Measurements from ENCODE around the gene CLEC2D. TPM values are rescaled to one million over a fixed set of nuclear protein-coding genes. Genes with fewer than 3 reads are reported as not detected.
"Not testable (repeated sequence)": the region's sequence is repeated elsewhere in the genome, so short reads cannot be mapped to it uniquely, and the experiment has no call there.

Gene CLEC2D
- total RNA-seq, 1 donor from 2014 or later, result 18.7 TPM

DNA sequence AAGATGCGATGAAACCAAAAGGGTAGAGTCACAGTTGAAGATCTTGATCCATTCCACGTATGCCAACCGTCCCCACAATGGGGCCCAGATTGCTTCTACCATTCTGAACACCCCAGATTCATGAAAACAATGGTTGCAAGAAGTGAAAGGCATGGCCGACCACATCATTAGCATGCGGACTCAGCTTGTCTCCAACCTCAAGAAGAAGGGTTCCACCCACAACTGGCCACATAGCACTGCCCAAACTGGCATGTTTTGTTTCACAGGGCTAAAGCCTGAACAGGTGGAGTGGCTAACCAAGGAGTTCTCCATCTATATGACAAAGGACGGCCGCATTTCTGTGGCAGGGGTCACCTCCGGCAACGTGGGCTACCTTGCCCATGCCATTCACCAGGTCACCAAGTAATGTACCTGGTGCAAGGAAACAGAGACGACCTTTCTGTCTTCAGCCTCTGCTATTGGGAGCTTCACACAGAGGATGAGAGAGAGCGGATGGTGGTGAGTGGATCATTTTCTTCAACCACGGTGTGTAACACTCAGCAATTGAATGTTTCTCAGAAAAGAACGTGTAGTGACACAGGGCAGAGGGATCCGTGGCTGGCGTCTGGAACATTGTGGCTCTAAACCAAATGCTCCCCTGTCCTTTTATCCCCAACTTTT, 26.8 kb upstream of the CLEC2D start:
- no peaks in the 10 kb centered on the region for H3K36me3 Mint-ChIP-seq
- peaks cover 6% of the 10 kb centered on the region for H3K9me3 Mint-ChIP-seq
- Histone ChIP-seq H3K4me1 (no peaks in the 10 kb centered on the region), H3F3A (ENCODE audit: low read depth) (peaks cover 10% of the 10 kb centered on the region), H2AFZ (replicated peaks) (no peak overlapping the region), H3K27ac (no peak overlapping the region), H3K4me2 (no peak overlapping the region), H4K20me1 (ENCODE audit: low read depth) (no peaks in the 10 kb centered on the region), H3K4me3 (no peak overlapping the region), H3K27me3 (no peaks in the 10 kb centered on the region), H3K9me3 (ENCODE audit: low read depth) (no peaks in the 10 kb centered on the region), H3K9ac (no peak overlapping the region), H3K36me3 (no peaks in the 10 kb centered on the region), H3K79me2 (ENCODE audit: low read depth) (no peaks in the 10 kb centered on the region)
- TF ChIP-seq EZH2phosphoT487 (IDR thresholded peaks at IDR 0.05) (no peak), EZH2 (IDR thresholded peaks at IDR 0.05) (no peak)
- TF ChIP-seq, protein P1, sequence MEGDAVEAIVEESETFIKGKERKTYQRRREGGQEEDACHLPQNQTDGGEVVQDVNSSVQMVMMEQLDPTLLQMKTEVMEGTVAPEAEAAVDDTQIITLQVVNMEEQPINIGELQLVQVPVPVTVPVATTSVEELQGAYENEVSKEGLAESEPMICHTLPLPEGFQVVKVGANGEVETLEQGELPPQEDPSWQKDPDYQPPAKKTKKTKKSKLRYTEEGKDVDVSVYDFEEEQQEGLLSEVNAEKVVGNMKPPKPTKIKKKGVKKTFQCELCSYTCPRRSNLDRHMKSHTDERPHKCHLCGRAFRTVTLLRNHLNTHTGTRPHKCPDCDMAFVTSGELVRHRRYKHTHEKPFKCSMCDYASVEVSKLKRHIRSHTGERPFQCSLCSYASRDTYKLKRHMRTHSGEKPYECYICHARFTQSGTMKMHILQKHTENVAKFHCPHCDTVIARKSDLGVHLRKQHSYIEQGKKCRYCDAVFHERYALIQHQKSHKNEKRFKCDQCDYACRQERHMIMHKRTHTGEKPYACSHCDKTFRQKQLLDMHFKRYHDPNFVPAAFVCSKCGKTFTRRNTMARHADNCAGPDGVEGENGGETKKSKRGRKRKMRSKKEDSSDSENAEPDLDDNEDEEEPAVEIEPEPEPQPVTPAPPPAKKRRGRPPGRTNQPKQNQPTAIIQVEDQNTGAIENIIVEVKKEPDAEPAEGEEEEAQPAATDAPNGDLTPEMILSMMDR (IDR thresholded peaks at IDR 0.05), result no peak
- no peak for DNase-seq (ENCODE audit: low spot score)
- peaks cover 11% of the 10 kb centered on the region for H3K4me1 Mint-ChIP-seq
- H3K27me3 Mint-ChIP-seq (ENCODE audit: insufficient read depth, low read depth), result peaks cover 3% of the 10 kb centered on the region
- no peak overlapping the region for H3K4me3 Mint-ChIP-seq
- no peak overlapping the region for H3K27ac Mint-ChIP-seq

DNA sequence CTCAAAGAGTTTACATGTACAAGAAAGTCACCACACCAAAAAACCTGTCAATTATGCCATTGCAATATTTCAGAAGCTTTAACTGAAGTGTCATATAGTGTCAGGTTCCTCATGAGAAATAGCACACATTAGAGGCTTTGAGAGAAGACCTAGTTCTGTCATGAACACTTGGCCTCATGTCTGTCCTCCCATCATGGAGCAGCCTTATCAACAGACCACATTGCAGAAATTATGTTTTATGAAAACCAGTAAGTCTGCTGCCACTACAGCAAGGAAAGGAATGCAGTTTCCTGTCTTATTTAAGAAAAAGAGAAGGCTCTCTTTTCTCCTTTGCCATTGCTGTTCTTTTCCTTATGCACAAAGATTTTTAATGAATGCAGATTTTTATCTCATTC, 26.2 kb upstream of the CLEC2D start:
- peaks cover 14% of the 10 kb centered on the region for H3F3A ChIP-seq (ENCODE audit: low read depth)
- Mint-ChIP-seq H3K9me3 (peaks cover 6% of the 10 kb centered on the region), H3K4me3 (no peak overlapping the region), H3K27ac (no peak overlapping the region), H3K27me3 (ENCODE audit: insufficient read depth, low read depth) (peaks cover 3% of the 10 kb centered on the region), H3K36me3 (no peaks in the 10 kb centered on the region), H3K4me1 (peaks cover 11% of the 10 kb centered on the region)
- H3K36me3 ChIP-seq, result no peaks in the 10 kb centered on the region
- H3K79me2 ChIP-seq (ENCODE audit: low read depth), result no peaks in the 10 kb centered on the region
- no peak overlapping the region for H3K27ac ChIP-seq
- H4K20me1 ChIP-seq (ENCODE audit: low read depth), result no peaks in the 10 kb centered on the region
- H3K4me3 ChIP-seq, result no peak overlapping the region
- no peak overlapping the region for H3K4me2 ChIP-seq
- no peaks in the 10 kb centered on the region for H3K27me3 ChIP-seq
- no peak for DNase-seq (ENCODE audit: low spot score)
- no peak overlapping the region for H3K9ac ChIP-seq
- no peaks in the 10 kb centered on the region for H3K4me1 ChIP-seq
- no peak overlapping the region for H2AFZ ChIP-seq (replicated peaks)
- no peak for TF ChIP-seq EZH2 (IDR thresholded peaks at IDR 0.05)
- no peak for TF ChIP-seq EZH2phosphoT487 (IDR thresholded peaks at IDR 0.05)
- TF ChIP-seq, protein P1 (IDR thresholded peaks at IDR 0.05), result no peak
- no peaks in the 10 kb centered on the region for H3K9me3 ChIP-seq (ENCODE audit: low read depth)

DNA sequence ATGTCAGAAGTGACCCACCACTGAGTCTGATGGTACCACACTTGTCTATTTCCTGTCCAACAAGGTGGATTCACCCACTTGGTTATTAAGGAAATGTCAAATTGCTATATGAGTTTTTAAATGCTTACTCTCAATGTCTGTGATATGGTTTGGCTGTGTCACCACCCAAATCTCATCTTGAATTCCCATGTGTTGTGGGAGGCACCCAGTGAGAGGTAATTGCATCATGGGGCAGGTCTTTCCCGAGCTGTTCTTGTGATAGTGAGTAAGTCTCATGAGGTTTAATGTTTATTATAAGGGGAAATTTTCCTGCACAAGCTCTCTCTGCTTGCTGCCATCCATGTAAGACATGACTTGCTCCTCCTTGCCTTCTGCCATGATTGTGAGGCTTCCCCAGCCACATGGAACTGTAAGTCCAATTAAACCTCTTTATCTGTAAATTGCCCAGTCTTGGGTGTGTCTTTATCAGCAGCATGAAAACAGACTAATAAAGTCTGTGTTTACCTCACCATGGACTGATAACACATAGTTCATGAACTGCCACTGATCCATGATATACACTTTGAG, 24.4 kb upstream of the CLEC2D start:
- not testable (repeated sequence) for H3K27me3 ChIP-seq

More for the DNA sequence above, 24.4 kb upstream of the CLEC2D start:
- not testable (repeated sequence) for H3K27ac ChIP-seq; H3K4me3 ChIP-seq; H3K4me2 ChIP-seq; H3K9me3 ChIP-seq (ENCODE audit: low read depth); DNase-seq (ENCODE audit: low spot score); H3K9ac ChIP-seq; H2AFZ ChIP-seq (replicated peaks); H3K27me3 Mint-ChIP-seq (ENCODE audit: insufficient read depth, low read depth); H3K27ac Mint-ChIP-seq; H3K4me3 Mint-ChIP-seq; H3K36me3 ChIP-seq; H4K20me1 ChIP-seq (ENCODE audit: low read depth); H3K36me3 Mint-ChIP-seq; H3K9me3 Mint-ChIP-seq
- Histone ChIP-seq H3F3A (ENCODE audit: low read depth) (peaks cover 20% of the 10 kb centered on the region), H3K4me1 (peaks cover 11% of the 10 kb centered on the region), H3K79me2 (ENCODE audit: low read depth) (peaks cover 17% of the 10 kb centered on the region)
- peaks cover 24% of the 10 kb centered on the region for H3K4me1 Mint-ChIP-seq

Measured in neural progenitor cell (in vitro differentiated cells).